GM18511 (cell line): ENCODE measurements around the gene DHPS.
"Not testable (repeated sequence)": the region's sequence is repeated elsewhere in the genome, so short reads cannot be mapped to it uniquely, and the experiment has no call there.

ENCODE experiments used
- ATAC-seq: cut with Tn5 transposase; IDR thresholded peaks from one replicate; pipeline ENCODE4 v1.9.1; 2021; ENCODE audit warnings: mild to moderate bottlenecking, moderate library complexity; ENCODE audit not compliant: unreplicated experiment

DHPS gene

DNA sequence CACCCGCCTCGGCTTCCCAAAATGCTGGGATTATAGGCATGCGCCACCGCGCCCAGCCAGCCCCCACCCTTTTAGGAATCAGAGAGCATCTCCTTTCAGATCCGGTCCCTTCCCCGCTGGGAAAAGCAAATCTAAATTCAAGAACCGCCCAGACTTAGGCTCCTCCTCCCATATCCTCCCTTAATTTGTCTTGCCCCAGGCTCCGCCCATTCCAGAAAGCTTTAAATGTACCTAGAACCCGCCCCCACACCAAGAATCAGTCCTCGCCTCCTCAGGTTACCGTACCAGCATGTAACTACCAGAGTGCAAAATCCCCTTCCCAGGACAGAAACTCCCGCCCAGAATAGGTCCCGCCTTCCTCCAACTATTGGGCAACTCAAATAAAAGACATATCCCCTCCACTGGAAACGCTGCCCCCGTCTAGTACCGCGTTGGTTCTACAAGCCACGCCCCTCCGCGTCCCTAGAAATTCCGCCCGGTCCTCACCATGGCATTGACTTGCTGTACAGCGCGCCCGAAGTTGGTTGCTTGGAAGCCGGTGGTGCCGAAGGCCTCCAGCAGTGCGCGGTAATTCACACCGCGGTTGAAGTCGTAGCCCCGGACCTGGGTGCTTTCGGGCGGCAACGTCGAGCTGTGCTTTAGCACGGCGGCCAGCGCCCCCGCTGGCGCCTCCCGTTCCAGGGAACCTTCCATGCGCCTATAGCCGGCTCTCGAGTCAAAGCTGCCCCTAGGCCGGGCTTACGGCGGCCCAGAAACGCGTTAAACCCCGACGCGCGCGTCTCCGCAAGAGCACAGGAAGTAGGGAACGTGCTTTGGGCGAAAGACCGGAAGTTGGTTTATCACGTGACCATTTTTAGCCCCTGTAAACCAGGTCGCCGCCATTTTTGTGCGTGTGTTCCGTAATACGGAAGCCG is at the start of gene DHPS:
Gene DHPS, minus strand, starts transcription at position 807 of the 914 bp plus-strand sequence. Its CDS starts 114 bp downstream, at position 693.
- ATAC-seq = peak; percentile 69

GRCh38 chr19:12731337-12731736 is 49.7 kb upstream of the DHPS start:
- no peak for ATAC-seq

DNA sequence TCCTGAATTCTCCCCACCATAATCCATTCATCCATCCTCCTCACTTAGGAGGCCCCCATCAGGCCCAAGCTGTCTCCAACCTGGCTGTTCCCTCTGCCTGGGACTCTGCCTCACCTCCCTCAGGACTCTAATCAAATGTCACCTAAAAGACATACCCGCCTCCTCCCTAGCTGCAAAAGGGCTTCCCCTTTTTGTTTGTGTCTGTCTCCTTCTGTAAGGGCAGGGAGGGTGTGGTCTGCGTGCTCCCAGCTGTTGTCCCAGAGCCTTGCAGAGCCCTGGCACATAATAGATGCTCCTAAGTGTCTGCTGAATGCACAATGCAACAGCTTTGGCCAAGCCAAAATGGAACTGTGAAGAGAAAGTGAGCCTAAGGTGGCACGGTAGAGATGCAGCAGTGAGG is 48.4 kb upstream of the DHPS start:
- no peak for ATAC-seq

DNA sequence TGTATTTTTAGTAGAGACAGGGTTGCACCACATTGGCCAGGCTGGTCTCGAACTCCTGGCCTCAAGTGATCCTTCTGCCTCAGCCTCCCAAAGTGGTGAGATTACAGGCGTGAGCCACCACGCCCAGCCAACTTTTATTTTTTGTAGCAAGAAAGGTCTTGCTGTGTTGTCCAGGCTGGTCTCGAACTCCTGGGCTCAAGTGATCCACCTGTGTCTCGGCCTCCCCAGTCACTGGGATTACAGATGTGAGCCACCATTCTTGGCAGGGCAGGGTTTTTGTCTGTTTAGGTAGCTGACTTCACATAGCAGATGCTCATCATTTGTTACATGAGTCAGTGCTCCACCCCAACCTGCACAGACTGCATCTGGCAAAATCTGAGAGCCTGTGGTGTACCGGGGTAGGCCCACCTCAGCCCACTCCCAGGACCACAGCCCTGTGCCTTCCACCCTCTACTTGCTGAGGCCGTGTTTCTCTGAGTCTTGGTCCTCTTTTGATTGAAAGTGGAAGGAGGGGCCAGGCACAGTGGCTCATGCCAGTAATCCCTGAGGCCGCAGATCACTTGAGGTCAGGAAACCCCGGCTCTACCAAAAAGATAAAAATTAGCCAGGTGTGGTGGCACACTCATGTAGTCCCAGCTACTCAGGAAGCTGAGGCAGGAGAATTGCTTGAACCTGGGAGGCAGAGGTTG is 46.2 kb upstream of the DHPS start:
- ATAC-seq = no peak

- no peak for ATAC-seq
These were observed 45.3 kb upstream of the DHPS start for GRCh38 chr19:12726988-12727316.

- not testable (repeated sequence) for ATAC-seq
These were observed 43.9 kb upstream of the DHPS start for GRCh38 chr19:12725612-12726011.

DNA sequence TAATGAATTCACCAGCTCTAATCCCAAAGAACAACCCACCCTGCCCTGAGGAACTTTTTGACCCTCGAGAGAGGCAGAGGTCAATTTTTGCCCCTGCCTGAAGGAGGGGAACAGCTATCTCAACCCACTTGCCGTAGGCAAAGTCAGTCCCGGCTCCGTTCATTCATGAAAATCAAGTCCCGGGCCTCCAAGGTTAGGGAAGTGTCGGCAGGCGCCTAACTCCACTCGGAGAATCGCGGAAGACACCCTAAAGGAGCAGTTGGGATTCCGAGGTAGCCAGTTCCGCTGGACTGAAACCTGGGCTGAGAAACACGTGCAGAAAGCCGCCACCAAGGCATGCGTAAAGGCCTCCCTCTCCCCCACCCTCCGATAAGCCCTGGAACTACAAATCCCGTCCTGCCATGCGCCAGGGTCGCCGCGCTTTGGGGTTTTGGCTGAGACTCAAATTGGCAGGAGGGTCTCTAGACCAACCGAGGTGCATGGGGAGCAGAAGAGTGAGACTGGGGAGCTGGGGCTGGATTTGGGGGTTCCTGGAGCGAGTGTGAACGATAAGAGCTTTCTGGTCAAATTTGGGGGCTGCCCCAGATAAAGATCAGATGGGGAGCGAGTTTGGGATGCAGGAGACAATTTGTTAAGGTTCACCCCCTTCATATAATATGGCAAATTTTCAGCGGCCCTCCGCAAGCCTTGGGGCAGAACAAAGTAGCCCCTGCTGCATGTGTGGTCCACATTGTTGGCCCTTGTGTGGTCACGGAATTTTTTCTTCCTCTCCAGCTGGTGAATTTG is 42.2 kb upstream of the DHPS start, which contains the start of gene TNPO2:
Gene TNPO2, minus strand, starts transcription at position 292 of the 786 bp plus-strand sequence. CDS start 2,955 bp downstream, outside the sequence.
- ATAC-seq = no peak

GRCh38 chr19:12723381-12723640 is 41.6 kb upstream of the DHPS start:
- no peak for ATAC-seq

DNA sequence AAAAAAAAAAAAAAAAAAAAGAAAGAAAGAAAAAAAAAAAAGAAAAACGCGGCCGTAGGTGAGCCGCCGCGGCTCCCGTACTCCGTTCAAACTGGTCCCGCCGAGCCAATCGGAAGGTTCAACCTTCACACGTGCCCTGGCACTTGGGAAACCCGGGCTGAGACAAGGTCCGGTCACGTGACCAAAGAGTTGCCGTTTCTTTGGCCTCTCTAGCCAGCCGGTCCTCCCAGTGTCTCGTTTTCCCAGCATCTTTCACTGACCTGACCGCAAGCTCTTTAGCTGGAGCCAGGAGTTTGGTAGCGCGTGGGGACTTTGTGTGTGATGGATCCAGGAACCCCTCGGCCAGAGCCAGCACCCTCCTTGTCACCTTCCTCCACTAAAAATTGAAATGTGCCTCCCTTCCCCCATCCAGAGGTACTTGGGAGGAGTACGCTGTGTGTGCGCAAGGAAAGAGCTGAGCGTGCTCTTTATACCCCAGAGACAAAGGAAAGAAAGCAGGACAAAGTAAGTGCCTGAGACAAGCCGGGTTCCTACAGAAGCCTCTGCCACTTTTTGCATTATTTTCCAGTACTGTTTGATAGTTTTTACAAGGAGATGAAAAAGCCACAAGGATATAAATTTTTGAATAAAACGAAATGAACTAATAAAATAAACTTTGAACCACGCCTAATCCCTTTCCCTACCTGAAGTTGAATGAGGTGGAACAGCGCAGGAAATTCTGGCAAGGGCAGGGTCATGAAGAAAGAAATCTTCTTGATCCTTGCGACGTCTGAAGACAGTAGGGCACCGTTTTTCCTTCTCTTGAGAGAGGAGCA is 41.1 kb upstream of the DHPS start:
- peak; percentile 83 for ATAC-seq

DNA sequence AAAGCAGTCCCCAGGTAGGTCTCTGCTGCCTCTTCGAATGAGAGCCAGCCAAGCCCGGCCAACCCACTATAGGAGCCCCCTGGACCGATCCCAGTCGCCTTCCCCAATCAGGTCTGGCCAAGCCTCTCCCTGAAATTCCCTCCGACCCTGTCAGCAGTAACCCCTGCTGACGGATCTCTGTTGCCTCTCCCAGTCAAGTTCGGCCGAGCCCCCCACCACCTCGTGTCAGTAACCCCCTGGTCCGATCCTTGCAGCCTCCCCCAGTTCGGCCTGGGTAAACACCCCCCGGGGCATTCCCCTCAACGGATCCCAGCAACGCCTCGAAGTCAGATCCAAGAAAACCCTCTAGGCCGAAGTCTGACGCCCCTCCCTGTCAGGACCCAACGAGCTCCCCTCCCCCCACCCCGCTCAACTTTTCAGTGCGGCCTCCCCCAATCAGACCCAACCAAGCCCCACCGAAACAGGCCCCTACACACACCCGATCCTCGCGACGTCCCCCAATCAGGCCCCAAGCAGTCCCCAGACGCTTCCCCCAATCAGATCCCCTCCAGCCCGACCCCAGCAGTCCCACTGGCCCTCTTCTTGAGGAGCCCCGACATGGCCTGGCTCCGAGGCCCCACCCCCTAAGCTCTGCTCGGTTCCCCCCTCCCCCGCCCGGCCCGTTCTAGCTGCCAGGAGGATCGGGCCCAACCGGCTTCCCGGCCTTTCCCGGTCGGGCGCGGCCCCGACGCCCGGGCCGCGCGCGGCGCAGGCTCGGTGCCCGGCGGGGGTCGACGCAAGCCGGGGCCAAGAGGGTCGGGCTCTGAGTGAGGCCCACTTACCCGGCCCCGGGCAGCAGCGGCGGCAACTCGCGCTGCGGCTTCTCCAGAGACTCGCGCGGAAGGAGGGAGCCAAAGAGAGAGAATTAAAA is 40.2 kb upstream of the DHPS start:
- peak; percentile 40 for ATAC-seq

- no peak for ATAC-seq
These were observed 39.4 kb upstream of the DHPS start for GRCh38 chr19:12720851-12721655.

DNA sequence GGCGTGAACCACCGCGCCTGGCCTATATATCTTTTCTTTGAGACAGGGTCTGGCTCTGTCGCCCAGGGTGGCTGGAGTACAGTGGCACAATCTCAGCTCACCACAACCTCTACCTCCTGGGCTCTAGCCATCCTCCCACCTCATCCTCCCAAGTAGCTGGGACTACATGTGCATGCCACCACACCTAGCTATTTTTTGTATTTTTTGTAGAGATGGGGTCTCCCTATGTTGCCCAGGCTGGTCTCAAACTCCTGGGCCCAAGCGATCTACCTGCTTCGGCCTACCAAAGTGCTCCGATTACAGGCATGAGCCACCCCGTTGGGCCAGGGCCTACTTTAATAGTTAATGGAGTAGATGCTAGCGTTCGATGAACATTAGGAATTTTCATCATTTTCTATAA is 38.6 kb upstream of the DHPS start:
- ATAC-seq = no peak

GRCh38 chr19:12715929-12716328 is 34.2 kb upstream of the DHPS start:
- no peak for ATAC-seq

GRCh38 chr19:12715102-12715501 is 33.4 kb upstream of the DHPS start:
- no peak for ATAC-seq

- not testable (repeated sequence) for ATAC-seq
These were observed 31.6 kb upstream of the DHPS start for GRCh38 chr19:12713304-12713703.

DNA sequence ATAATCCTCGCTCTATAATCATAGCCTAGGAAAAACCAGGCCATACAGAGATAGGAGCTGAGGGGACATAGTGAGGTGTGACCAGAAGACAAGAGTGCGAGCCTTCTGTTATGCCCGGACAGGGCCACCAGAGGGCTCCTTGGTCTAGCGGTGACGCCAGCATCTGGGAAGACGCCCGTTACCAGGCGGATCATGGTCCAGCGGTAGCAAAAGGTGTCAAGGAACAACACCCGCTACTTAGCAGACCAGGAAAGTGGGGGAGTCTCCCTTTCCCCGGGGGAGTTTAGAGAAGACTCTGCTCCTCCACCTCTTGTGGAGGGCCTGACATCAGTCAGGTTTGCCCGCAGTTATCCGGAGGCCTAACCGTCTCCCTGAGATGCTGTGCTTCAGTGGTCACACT is 30.4 kb upstream of the DHPS start:
- ATAC-seq = not testable (repeated sequence)

GRCh38 chr19:12711187-12711586 is 29.5 kb upstream of the DHPS start:
- ATAC-seq = no peak

DNA sequence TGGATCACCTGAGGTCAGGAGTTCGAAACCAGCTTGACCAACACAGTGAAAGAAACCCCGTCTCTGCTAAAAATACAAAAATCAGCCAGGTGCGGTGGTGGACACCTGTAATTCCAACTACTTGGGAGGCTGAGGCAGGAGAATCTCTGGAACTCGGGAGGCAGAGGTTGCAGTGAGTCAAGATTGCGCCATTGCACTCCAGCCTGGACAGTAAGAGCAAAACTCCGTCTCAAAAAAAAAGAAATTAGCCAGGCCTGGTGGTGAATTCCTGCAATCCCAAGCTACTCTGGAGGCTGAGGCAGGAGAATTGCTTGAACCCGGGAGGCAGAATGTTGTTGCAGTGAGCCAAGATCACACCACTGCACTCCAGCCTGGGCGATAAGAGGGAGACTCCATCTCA is 27.0 kb upstream of the DHPS start:
- no peak for ATAC-seq

- no peak for ATAC-seq
These were observed 24.6 kb upstream of the DHPS start for GRCh38 chr19:12706332-12706718.
